Skin of body (tissue), 2 donors: ENCODE results near the gene ARIH2. TPM values are rescaled to one million over a fixed set of nuclear protein-coding genes. Genes with fewer than 3 reads are reported as not detected.

Source experiments
- DNase-seq: peaks from one replicate; lab custom pipeline; 2025; lab: John Stamatoyannopoulos, UW
- total RNA-seq: library from RNA; depleted of rRNA; stranded (reverse); fragments of >200 nt; gene quantifications from one replicate; pipeline ENCODE4 v1.2.3, GENCODE V29; 2014

ARIH2 gene
- total RNA-seq, 1 donor from 2014 or later = 63.3 TPM

- DNase-seq = no peak
These were observed 51.9 kb downstream of the ARIH2 start for GRCh38 chr3:48970586-48970985.

- no peak for DNase-seq
These were observed 55.6 kb downstream of the ARIH2 start for GRCh38 chr3:48974076-48974864.

GRCh38 chr3:48979451-48979850 is 60.8 kb downstream of the ARIH2 start:
- no peak for DNase-seq

GRCh38 chr3:48980295-48980694 is 61.7 kb downstream of the ARIH2 start:
- no peak for DNase-seq

- no peak for DNase-seq
These were observed 63.4 kb downstream of the ARIH2 start for GRCh38 chr3:48982016-48982415.

- DNase-seq = no peak
These were observed 64.0 kb downstream of the ARIH2 start for GRCh38 chr3:48982686-48983085.

- no peak for DNase-seq
These were observed 64.5 kb downstream of the ARIH2 start for GRCh38 chr3:48983096-48983495.

GRCh38 chr3:48984663-48985062 is 66.0 kb downstream of the ARIH2 start:
- no peak for DNase-seq

GRCh38 chr3:48985831-48986376 is 67.3 kb downstream of the ARIH2 start:
- no peak for DNase-seq

- DNase-seq = peak; percentile 1
These were observed 70.6 kb downstream of the ARIH2 start for GRCh38 chr3:48989126-48989795.

GRCh38 chr3:48989796-48990635 is 71.4 kb downstream of the ARIH2 start, which contains the start of gene P4HTM:
P4HTM (plus strand) TSS chr3:48990241; CDS start chr3:48990257, 16 bp downstream.
- peak; percentile 87 for DNase-seq

GRCh38 chr3:48990636-48991469 is 72.2 kb downstream of the ARIH2 start:
- no peak for DNase-seq

GRCh38 chr3:48991851-48992545 is 73.4 kb downstream of the ARIH2 start:
- DNase-seq = no peak

GRCh38 chr3:48993834-48994233 is 75.2 kb downstream of the ARIH2 start:
- no peak for DNase-seq

- DNase-seq = no peak
These were observed 78.0 kb downstream of the ARIH2 start for GRCh38 chr3:48996640-48997039.

- DNase-seq = no peak
These were observed 78.5 kb downstream of the ARIH2 start for GRCh38 chr3:48997102-48997635.

- no peak for DNase-seq
These were observed 79.3 kb downstream of the ARIH2 start for GRCh38 chr3:48997714-48998637.

GRCh38 chr3:48999085-48999858 is 80.6 kb downstream of the ARIH2 start:
- DNase-seq = no peak
